ENCODE results near the gene BUB1B.

BUB1B gene

DNA sequence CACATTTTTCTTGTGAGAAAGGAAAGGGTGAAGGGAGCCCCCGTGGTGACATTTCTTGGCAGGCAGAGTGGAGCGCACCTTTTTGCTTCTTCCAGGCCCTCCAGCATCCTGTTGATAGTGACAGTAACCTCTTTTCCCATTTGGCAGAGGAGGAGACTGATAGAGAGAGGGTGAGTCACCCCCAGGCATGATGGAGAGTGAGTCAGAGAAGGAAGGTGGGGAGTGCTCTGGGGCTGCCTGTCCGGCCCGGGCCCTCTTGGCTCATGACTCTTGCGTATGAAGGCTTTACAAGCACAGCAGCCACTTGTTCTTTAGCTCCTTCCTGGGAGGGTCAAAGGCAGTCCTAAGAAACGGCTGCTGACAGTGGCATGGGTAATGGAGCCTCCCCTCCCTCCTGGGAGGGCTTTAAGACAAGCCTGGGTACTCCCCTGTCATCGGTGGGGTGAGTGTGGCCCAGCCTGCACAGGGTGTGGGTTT lies 106.0 kb downstream of the BUB1B start:
- H3K79me2 ChIP-seq (ENCODE audit: control insufficient read depth, low read length), result no peaks in the 10 kb centered on the region
- no peak overlapping the region for H3K27ac ChIP-seq (ENCODE audit: low read depth, low read length)
- no peak overlapping the region for H3K4me2 ChIP-seq (ENCODE audit: low read length)
- H4K20me1 ChIP-seq (ENCODE audit: control insufficient read depth, insufficient read depth, low read depth, low read length), result no peaks in the 10 kb centered on the region
- H3K9me2 ChIP-seq (replicated peaks; ENCODE audit: control insufficient read depth, low read length), result no peaks in the 10 kb centered on the region
- H3F3A ChIP-seq (ENCODE audit: control insufficient read depth, insufficient read depth), result no peaks in the 10 kb centered on the region
- no peaks in the 10 kb centered on the region for H3K9me3 ChIP-seq (ENCODE audit: control insufficient read depth, insufficient read depth, low read length)
- no peaks in the 10 kb centered on the region for H3K4me1 ChIP-seq (ENCODE audit: control insufficient read depth, low read length)
- no peaks in the 10 kb centered on the region for H3K36me3 ChIP-seq (ENCODE audit: control insufficient read depth, low read length)
- no peak overlapping the region for H3K4me3 ChIP-seq (ENCODE audit: low read length)
- TF ChIP-seq, protein P1, sequence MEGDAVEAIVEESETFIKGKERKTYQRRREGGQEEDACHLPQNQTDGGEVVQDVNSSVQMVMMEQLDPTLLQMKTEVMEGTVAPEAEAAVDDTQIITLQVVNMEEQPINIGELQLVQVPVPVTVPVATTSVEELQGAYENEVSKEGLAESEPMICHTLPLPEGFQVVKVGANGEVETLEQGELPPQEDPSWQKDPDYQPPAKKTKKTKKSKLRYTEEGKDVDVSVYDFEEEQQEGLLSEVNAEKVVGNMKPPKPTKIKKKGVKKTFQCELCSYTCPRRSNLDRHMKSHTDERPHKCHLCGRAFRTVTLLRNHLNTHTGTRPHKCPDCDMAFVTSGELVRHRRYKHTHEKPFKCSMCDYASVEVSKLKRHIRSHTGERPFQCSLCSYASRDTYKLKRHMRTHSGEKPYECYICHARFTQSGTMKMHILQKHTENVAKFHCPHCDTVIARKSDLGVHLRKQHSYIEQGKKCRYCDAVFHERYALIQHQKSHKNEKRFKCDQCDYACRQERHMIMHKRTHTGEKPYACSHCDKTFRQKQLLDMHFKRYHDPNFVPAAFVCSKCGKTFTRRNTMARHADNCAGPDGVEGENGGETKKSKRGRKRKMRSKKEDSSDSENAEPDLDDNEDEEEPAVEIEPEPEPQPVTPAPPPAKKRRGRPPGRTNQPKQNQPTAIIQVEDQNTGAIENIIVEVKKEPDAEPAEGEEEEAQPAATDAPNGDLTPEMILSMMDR (IDR thresholded peaks at IDR 0.05; ENCODE audit: low read depth, low read length, poor library complexity, severe bottlenecking), result no peak
- TF ChIP-seq EZH2phosphoT487 (IDR thresholded peaks at IDR 0.05; ENCODE audit: borderline replicate concordance, low read length), result no peak
- H3K27me3 ChIP-seq (ENCODE audit: control insufficient read depth, low read length), result peaks cover 22% of the 10 kb centered on the region

DNA sequence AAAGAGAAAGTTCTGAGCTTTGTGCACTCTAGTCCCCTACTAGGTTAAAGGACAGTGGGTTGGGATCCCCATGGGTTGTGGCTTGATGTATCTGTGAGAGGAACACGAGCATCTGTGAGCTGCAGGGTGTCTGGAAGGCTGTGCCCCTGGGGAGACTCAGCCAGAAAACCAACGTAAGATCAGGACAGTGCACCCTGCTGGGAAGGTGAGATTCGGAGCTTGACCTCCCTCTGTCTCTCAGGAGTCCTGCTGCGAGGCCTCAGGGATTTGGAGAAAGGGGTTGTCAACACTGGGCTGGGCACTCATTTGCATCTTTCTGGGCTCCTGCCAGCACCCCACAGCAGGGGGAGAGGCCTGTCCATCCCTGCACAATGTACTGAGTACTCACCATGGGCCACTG lies 106.8 kb downstream of the BUB1B start:
- Histone ChIP-seq H3K4me1 (ENCODE audit: control insufficient read depth, low read length) (no peaks in the 10 kb centered on the region), H3K9me3 (ENCODE audit: control insufficient read depth, insufficient read depth, low read length) (no peaks in the 10 kb centered on the region), H3K27ac (ENCODE audit: low read depth, low read length) (no peak overlapping the region), H3K27me3 (ENCODE audit: control insufficient read depth, low read length) (peaks cover 16% of the 10 kb centered on the region), H4K20me1 (ENCODE audit: control insufficient read depth, insufficient read depth, low read depth, low read length) (no peaks in the 10 kb centered on the region), H3F3A (ENCODE audit: control insufficient read depth, insufficient read depth) (no peaks in the 10 kb centered on the region), H3K79me2 (ENCODE audit: control insufficient read depth, low read length) (no peaks in the 10 kb centered on the region), H3K4me2 (ENCODE audit: low read length) (no peak overlapping the region), H3K4me3 (ENCODE audit: low read length) (no peak overlapping the region), H3K9me2 (replicated peaks; ENCODE audit: control insufficient read depth, low read length) (no peaks in the 10 kb centered on the region), H3K36me3 (ENCODE audit: control insufficient read depth, low read length) (no peaks in the 10 kb centered on the region)
- no peak for TF ChIP-seq EZH2phosphoT487 (IDR thresholded peaks at IDR 0.05; ENCODE audit: borderline replicate concordance, low read length)
- TF ChIP-seq, protein P1 (IDR thresholded peaks at IDR 0.05; ENCODE audit: low read depth, low read length, poor library complexity, severe bottlenecking), result no peak

DNA sequence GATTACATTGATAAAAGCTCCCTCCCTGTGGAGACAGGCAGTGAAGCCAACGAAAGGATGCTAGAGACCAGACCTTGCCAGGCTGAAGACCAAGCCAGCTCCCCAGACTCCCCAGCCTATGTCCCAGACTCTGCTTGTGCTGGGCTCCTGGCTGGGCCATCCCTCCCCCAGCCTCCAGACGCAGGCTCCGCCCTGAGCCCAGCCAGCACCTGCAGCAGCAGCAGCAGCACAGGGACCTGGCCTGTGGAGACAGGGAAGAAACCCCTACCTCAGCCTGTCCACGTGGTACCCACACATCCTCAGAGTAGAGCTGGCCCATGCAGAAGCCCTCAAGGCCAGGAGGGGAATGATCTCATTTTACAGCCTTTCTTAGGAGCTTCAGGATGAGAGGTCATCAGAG lies 108.7 kb downstream of the BUB1B start:
- no peak overlapping the region for H3K4me2 ChIP-seq (ENCODE audit: low read length)
- no peak for TF ChIP-seq EZH2phosphoT487 (IDR thresholded peaks at IDR 0.05; ENCODE audit: borderline replicate concordance, low read length)
- TF ChIP-seq, protein P1 (IDR thresholded peaks at IDR 0.05; ENCODE audit: low read depth, low read length, poor library complexity, severe bottlenecking), result no peak
- peaks cover 6% of the 10 kb centered on the region; the same call in 1 of the 2 replicates for H3K27me3 ChIP-seq (ENCODE audit: control insufficient read depth, low read length)
- no peaks in the 10 kb centered on the region for H3K9me2 ChIP-seq (replicated peaks; ENCODE audit: control insufficient read depth, low read length)
- H3F3A ChIP-seq (ENCODE audit: control insufficient read depth, insufficient read depth), result no peaks in the 10 kb centered on the region
- H4K20me1 ChIP-seq (ENCODE audit: control insufficient read depth, insufficient read depth, low read depth, low read length), result no peaks in the 10 kb centered on the region
- no peak overlapping the region for H3K4me3 ChIP-seq (ENCODE audit: low read length)
- H3K9me3 ChIP-seq (ENCODE audit: control insufficient read depth, insufficient read depth, low read length), result no peaks in the 10 kb centered on the region
- H3K27ac ChIP-seq (ENCODE audit: low read depth, low read length), result no peak overlapping the region
- H3K4me1 ChIP-seq (ENCODE audit: control insufficient read depth, low read length), result no peaks in the 10 kb centered on the region
- H3K36me3 ChIP-seq (ENCODE audit: control insufficient read depth, low read length), result no peaks in the 10 kb centered on the region
- no peaks in the 10 kb centered on the region for H3K79me2 ChIP-seq (ENCODE audit: control insufficient read depth, low read length)

Measured in DOHH2 (cell line).